Measurements from ENCODE around the gene CSTPP1. TPM values are rescaled to one million over a fixed set of nuclear protein-coding genes. Genes with fewer than 3 reads are reported as not detected.
"Not testable (repeated sequence)": the region's sequence is repeated elsewhere in the genome, so short reads cannot be mapped to it uniquely, and the experiment has no call there.

Gene CSTPP1
- total and polyA plus RNA-seq, 4 donors, result 46.6 to 104 (median 72.3) TPM

DNA sequence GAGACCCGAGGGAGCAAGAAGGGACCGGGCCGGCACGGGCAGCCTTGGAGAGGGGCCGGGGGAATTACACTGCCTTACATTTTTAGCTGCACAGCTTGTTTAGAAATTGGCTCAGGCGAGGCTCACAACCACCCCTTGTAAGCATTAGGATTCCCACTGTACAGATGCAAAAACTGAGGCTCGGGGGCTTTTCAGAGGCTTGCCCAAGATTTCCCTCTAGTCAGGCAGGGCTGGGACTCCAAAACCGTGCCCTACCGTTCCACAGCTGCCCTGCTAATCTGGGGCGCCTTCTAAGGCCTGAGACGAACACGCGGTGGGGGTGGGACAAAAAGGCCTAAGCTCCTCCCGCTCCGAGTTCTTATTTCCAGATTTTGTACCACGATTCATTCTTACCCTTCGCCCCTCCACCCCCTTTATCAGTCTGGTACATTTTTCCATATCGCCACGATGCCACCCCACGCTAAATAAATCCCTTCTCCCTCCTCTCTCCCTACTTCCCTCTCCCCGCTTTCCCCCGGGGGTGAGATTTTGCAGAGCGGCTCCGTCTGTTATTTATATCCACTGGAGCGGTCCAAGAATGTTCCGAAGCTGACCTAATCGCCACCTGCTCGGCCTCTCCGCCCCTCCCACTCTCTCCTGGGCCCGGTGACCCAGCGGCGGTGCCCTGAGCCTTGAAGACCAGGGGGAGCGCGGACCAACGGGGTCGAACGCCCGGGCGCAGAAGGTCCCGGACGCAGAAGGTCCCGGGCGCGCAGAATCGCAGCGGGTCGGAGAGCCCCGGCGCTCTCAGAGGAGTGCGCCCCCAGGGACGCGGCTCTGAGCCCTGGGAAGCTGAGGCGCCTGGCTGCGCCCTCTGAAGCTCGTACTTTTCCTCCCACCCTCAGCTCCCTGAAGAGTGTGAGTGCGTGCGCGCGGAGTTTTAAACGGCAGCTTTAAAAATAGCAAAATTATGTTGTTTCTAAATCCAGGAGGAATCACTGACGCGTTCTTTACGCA, 250.4 kb downstream of the CSTPP1 start:
- under 1% methylated on average over 59 of the region's 63 CpGs for WGBS (ENCODE audit: insufficient coverage)
- Histone ChIP-seq H3K9me3 (ENCODE audit: control insufficient read depth, insufficient read depth, low read length) (no peaks in the 10 kb centered on the region), H3K36me3 (ENCODE audit: control insufficient read depth, insufficient read depth, low read length) (peaks cover 8% of the 10 kb centered on the region), H3K27ac (ENCODE audit: low read depth, low read length) (peak overlapping the region; percentile 74), H3K4me1 (ENCODE audit: control insufficient read depth, insufficient read depth, low read length) (peaks cover 44% of the 10 kb centered on the region), H3K27me3 (ENCODE audit: control insufficient read depth, insufficient read depth, low read length) (peaks cover 24% of the 10 kb centered on the region), H3K4me3 (ENCODE audit: low read depth, low read length) (peak overlapping the region; percentile 47)
- DNase-seq (ENCODE audit: low read depth in 4 of 6, low spot score in 6 of 6), result peak in 2 of 6 donors; percentile 69 to 74

DNA sequence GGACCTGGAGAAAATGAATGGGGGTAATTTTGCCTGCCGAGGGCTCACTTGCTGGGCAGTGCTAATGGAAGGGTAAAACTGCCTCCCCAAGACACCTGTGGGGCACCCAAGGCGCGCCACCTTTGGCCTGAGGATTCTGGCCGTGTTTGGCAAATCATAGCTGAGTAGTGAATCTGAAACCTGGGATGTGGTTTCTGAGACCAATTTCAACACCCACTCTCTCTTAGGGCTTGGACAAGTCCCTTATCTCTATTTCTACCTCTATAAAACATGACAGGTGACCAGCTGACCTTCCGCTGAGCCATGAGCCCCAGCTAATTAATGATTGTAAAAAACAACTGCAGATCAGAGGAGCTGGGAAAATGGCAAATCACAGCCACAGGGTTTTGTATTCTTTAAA, 251.2 kb downstream of the CSTPP1 start:
- H3K4me1 ChIP-seq (ENCODE audit: control insufficient read depth, insufficient read depth, low read length), result peaks cover 44% of the 10 kb centered on the region

DNA sequence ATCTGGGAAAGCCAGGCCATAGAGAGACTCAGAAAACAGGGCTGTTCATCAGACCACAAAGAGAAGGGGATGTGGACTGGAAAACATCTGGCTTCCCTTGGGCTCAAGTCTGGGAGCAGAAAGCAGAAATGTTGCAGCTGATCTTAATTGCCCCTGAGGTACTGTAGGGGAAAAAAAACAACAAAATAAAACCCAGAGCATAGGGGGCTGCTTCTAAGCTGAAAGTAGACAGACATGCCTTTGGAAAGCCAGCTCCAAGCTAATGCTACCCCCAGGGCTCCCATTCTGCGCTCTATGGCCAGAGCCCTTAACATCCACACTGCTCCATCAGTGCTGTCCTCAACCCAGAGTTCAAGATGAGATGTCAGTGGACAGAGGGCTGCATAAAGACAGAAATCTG, 251.7 kb downstream of the CSTPP1 start:
- Histone ChIP-seq H3K4me3 (ENCODE audit: low read depth, low read length) (no peak overlapping the region), H3K36me3 (ENCODE audit: control insufficient read depth, insufficient read depth, low read length) (no peaks in the 10 kb centered on the region), H3K27me3 (ENCODE audit: control insufficient read depth, insufficient read depth, low read length) (peaks cover 24% of the 10 kb centered on the region), H3K27ac (ENCODE audit: low read depth, low read length) (peak overlapping the region; percentile 74), H3K4me1 (ENCODE audit: control insufficient read depth, insufficient read depth, low read length) (peaks cover 44% of the 10 kb centered on the region), H3K9me3 (ENCODE audit: control insufficient read depth, insufficient read depth, low read length) (no peaks in the 10 kb centered on the region)
- no CpG with 5 or more reads among the region's 1 CpG for WGBS (ENCODE audit: insufficient coverage)
- peak in 2 of 6 donors; percentile 51 to 91 for DNase-seq (ENCODE audit: low read depth in 4 of 6, low spot score in 6 of 6)

More for the DNA sequence above, 251.2 kb downstream of the CSTPP1 start:
- no peak for DNase-seq (ENCODE audit: low read depth in 4 of 6, low spot score in 6 of 6)
- 10% methylated on average over 2 of the region's 5 CpGs for WGBS (ENCODE audit: insufficient coverage)
- Histone ChIP-seq H3K27ac (ENCODE audit: low read depth, low read length) (peak overlapping the region; percentile 74), H3K9me3 (ENCODE audit: control insufficient read depth, insufficient read depth, low read length) (no peaks in the 10 kb centered on the region), H3K27me3 (ENCODE audit: control insufficient read depth, insufficient read depth, low read length) (peaks cover 24% of the 10 kb centered on the region), H3K36me3 (ENCODE audit: control insufficient read depth, insufficient read depth, low read length) (peaks cover 4% of the 10 kb centered on the region), H3K4me3 (ENCODE audit: low read depth, low read length) (peak overlapping the region; percentile 47)

DNA sequence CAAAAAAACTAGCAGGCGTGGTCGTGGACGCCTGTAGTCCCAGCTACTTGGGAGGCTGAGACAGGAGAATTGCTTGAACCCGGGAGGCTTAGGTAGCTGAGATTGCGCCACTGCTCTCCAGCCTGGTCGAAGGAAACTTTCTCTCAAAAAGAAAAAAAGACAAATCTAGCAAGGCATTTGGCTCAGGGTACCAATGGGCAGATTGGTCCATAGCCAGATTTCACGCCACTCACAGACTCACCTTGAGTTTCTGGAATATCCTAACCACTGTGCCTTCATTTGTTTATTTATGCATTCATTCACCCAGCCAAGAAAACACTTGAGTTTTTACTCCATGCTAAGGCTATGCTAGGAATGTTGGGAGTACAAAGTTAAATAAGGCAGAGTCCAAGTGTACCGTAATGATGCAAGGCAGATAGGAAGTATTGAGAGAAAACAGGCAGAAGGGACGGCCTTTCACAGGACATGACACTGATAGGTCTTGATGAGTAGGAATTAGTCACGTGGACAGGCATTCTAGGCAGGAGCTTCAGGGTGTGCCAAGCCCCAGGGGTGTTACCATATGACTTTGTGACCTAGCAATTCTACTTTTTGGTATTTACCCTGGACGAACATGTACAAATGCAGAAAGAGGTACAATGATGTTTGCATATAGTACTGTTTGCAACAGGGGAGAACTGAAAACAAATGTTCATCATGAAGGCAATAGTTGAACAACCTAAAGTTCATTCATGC, 252.7 kb downstream of the CSTPP1 start:
- peak in 1 of 6 donors; percentile 46 for DNase-seq (ENCODE audit: low read depth in 4 of 6, low spot score in 6 of 6)
- Histone ChIP-seq H3K9me3 (ENCODE audit: control insufficient read depth, insufficient read depth, low read length) (no peaks in the 10 kb centered on the region), H3K27ac (ENCODE audit: low read depth, low read length) (no peak overlapping the region), H3K36me3 (ENCODE audit: control insufficient read depth, insufficient read depth, low read length) (no peaks in the 10 kb centered on the region), H3K27me3 (ENCODE audit: control insufficient read depth, insufficient read depth, low read length) (peaks cover 24% of the 10 kb centered on the region), H3K4me3 (ENCODE audit: low read depth, low read length) (no peak overlapping the region), H3K4me1 (ENCODE audit: control insufficient read depth, insufficient read depth, low read length) (peaks cover 36% of the 10 kb centered on the region)
- WGBS (ENCODE audit: insufficient coverage), result 80% methylated on average over 9 of the region's 11 CpGs

DNA sequence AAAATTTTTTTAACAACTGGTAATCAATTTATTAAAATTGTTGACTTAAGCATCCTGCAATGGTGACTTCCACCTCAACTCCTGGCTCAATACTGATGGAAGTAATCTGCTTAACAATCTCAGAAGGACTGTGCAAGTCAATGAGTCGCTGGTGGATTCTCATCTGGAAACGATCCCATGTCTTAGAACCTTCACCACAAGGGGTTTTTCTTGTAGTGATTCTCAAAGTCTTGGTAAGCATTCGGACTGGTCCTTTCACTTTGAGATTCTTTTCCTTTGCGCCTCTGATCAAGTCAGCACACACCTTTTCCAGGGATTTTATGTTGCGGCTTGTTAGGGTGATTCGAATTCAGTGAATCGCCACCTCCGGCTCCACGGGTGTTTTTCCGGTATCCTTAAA, 254.6 kb downstream of the CSTPP1 start:
- 92% methylated on average over 6 of the region's 10 CpGs for WGBS (ENCODE audit: insufficient coverage)

DNA sequence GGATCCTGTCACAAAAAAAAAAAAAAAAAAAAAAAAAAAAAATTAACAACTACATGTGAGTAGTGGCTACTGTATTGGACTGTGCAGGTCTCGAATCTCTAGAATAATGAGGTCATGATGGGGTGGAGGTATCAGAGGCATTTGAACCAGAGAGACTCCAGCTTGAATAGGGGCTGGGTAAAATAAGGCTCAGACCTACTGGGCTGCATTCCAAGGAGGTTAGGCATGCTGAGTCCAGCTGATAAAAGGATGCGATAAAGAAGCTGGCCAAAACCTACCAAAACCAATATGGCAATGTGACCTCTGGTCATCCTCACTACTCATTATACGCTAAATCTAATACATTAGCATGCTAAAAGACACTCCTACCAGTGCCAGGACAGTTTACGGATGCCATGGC, 255.6 kb downstream of the CSTPP1 start:
- DNase-seq (ENCODE audit: low read depth in 4 of 6, low spot score in 6 of 6), result no peak
- no peaks in the 10 kb centered on the region for H3K36me3 ChIP-seq (ENCODE audit: control insufficient read depth, insufficient read depth, low read length)
- WGBS (ENCODE audit: insufficient coverage), result 47% methylated on average over 3 of the region's 4 CpGs
- no peak overlapping the region for H3K27ac ChIP-seq (ENCODE audit: low read depth, low read length)
- H3K27me3 ChIP-seq (ENCODE audit: control insufficient read depth, insufficient read depth, low read length), result peaks cover 7% of the 10 kb centered on the region
- H3K4me1 ChIP-seq (ENCODE audit: control insufficient read depth, insufficient read depth, low read length), result peaks cover 13% of the 10 kb centered on the region
- H3K9me3 ChIP-seq (ENCODE audit: control insufficient read depth, insufficient read depth, low read length), result no peaks in the 10 kb centered on the region
- H3K4me3 ChIP-seq (ENCODE audit: low read depth, low read length), result no peak overlapping the region

More for the DNA sequence above, 254.6 kb downstream of the CSTPP1 start:
- Histone ChIP-seq H3K27me3 (ENCODE audit: control insufficient read depth, insufficient read depth, low read length) (peaks cover 15% of the 10 kb centered on the region), H3K4me1 (ENCODE audit: control insufficient read depth, insufficient read depth, low read length) (peaks cover 21% of the 10 kb centered on the region)
- H3K4me3 ChIP-seq (ENCODE audit: low read depth, low read length); H3K27ac ChIP-seq (ENCODE audit: low read depth, low read length); DNase-seq (ENCODE audit: low read depth in 4 of 6, low spot score in 6 of 6); H3K9me3 ChIP-seq (ENCODE audit: control insufficient read depth, insufficient read depth, low read length); H3K36me3 ChIP-seq (ENCODE audit: control insufficient read depth, insufficient read depth, low read length): not testable (repeated sequence)

DNA sequence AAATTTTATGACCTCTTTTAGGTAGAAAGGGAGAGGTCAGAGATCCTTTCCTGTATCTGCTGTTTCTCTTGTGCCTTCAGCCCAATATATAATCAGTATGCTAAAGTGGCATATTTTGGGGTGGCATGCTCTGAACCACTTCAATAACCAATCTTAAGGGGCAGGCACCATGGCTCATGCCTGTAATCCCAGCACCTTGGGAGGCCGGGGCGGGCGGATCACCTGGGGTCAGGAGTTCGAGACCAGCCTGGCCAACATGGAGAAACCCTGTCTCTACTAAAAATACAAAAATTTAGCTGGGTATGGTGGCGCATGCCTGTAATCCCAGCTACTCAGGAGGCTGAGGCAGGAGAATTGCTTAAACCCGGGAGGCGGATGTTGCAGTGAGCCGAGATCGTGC, 261.6 kb downstream of the CSTPP1 start:
- not testable (repeated sequence) for H3K4me3 ChIP-seq (ENCODE audit: low read depth, low read length); H3K27ac ChIP-seq (ENCODE audit: low read depth, low read length); H3K36me3 ChIP-seq (ENCODE audit: control insufficient read depth, insufficient read depth, low read length); H3K27me3 ChIP-seq (ENCODE audit: control insufficient read depth, insufficient read depth, low read length); DNase-seq (ENCODE audit: low read depth in 4 of 6, low spot score in 6 of 6); H3K9me3 ChIP-seq (ENCODE audit: control insufficient read depth, insufficient read depth, low read length); H3K4me1 ChIP-seq (ENCODE audit: control insufficient read depth, insufficient read depth, low read length)
- WGBS (ENCODE audit: insufficient coverage), result 91% methylated on average over 7 of the region's 9 CpGs

DNA sequence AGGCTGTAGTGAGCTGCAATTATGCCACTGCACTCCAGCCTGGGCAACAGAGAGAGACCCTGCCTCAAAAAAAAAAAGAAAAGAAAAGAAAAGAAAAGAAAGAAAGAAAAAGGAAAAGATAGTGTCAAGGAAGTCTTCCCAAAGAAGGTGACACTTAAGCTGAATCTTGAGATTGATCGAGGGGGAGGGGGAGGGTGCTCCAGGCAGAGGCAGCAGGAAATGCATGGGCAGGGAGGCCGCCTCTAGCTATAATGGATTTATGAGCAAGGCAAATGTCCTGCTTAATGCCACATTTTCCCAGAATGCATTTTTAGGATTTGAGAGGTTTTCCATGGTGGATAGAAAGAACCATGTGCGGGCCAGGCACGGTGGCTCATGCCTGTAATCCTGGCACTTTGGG, 264.5 kb downstream of the CSTPP1 start:
- DNase-seq (ENCODE audit: low read depth in 4 of 6, low spot score in 6 of 6), result no peak
- Histone ChIP-seq H3K27me3 (ENCODE audit: control insufficient read depth, insufficient read depth, low read length) (no peaks in the 10 kb centered on the region), H3K27ac (ENCODE audit: low read depth, low read length) (no peak overlapping the region), H3K9me3 (ENCODE audit: control insufficient read depth, insufficient read depth, low read length) (no peaks in the 10 kb centered on the region), H3K4me1 (ENCODE audit: control insufficient read depth, insufficient read depth, low read length) (no peaks in the 10 kb centered on the region), H3K4me3 (ENCODE audit: low read depth, low read length) (no peak overlapping the region), H3K36me3 (ENCODE audit: control insufficient read depth, insufficient read depth, low read length) (no peaks in the 10 kb centered on the region)
- WGBS (ENCODE audit: insufficient coverage), result 92% methylated on average over 4 of the region's 4 CpGs

DNA sequence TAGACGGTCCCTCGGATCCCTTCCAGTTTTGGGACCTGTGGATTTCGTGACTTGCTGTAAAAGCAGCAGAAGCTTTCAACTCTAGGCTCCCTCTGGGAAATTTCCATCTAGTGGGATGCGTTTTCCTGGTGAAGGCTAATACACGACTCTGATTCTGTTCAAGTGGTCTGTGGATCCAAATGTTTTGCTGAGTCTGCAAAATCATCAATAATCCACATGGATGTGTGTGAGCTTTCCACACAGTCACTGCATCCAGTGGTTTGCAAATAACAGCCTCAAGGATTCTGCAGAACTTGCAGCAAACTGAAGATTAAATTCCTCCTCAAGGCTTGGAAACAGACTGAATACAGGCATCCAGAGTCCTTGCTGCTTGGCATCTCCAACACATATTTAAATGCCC, 266.0 kb downstream of the CSTPP1 start:
- 100% methylated on average over 3 of the region's 5 CpGs for WGBS (ENCODE audit: insufficient coverage)
- Histone ChIP-seq H3K9me3 (ENCODE audit: control insufficient read depth, insufficient read depth, low read length) (no peaks in the 10 kb centered on the region), H3K27me3 (ENCODE audit: control insufficient read depth, insufficient read depth, low read length) (no peaks in the 10 kb centered on the region)

More for the DNA sequence above, 266.0 kb downstream of the CSTPP1 start:
- H3K4me3 ChIP-seq (ENCODE audit: low read depth, low read length), result no peak overlapping the region
- H3K27ac ChIP-seq (ENCODE audit: low read depth, low read length), result no peak overlapping the region
- no peaks in the 10 kb centered on the region for H3K36me3 ChIP-seq (ENCODE audit: control insufficient read depth, insufficient read depth, low read length)
- no peaks in the 10 kb centered on the region for H3K4me1 ChIP-seq (ENCODE audit: control insufficient read depth, insufficient read depth, low read length)
- no peak for DNase-seq (ENCODE audit: low read depth in 4 of 6, low spot score in 6 of 6)
